MM.1S (cell line): Measurements from ENCODE around the gene INPP4A.

Source experiments
- DNase-seq: peaks from one replicate; pipeline ENCODE4 v3.0.0-alpha.2; 2015
- H2AFZ ChIP-seq: fragments of 300-600 bp; sonication (generic); 2 replicates; pipeline ENCODE4 v1.6.0; 2016; ENCODE audit warnings: antibody characterized with exemption, low read length
- H3F3A ChIP-seq: fragments of 300-600 bp; sonication (generic); 2 replicates; pipeline ENCODE4 v1.6.1; 2016; ENCODE audit warnings: mild to moderate bottlenecking, antibody characterized with exemption, low read length, moderate library complexity, mixed read lengths; ENCODE audit not compliant: insufficient read depth
- H3K27ac ChIP-seq: fragments of 300-600 bp; sonication (generic); 2 replicates; pipeline ENCODE4 v1.5.1; 2016; ENCODE audit warnings: mild to moderate bottlenecking, low read length
- H3K27me3 ChIP-seq: fragments of 300-600 bp; sonication (generic); replicated peaks from 2 replicates; pipeline ENCODE4 v1.6.0; 2016; ENCODE audit warnings: low read length; ENCODE audit not compliant: insufficient read depth
- H3K36me3 ChIP-seq: fragments of 300-600 bp; sonication (generic); replicated peaks from 2 replicates; pipeline ENCODE4 v1.6.1; 2016; ENCODE audit warnings: mild to moderate bottlenecking, low read length, mixed read lengths; ENCODE audit not compliant: insufficient read depth
- H3K4me1 ChIP-seq: fragments of 300-600 bp; sonication (generic); 2 replicates; pipeline ENCODE4 v1.6.1; 2016; ENCODE audit warnings: low read length, mixed read lengths
- H3K4me2 ChIP-seq: fragments of 300-600 bp; sonication (generic); 2 replicates; pipeline ENCODE4 v1.6.0; 2016; ENCODE audit warnings: low read depth, low read length
- H3K4me3 ChIP-seq: fragments of 300-600 bp; sonication (generic); 2 replicates; pipeline ENCODE4 v1.5.1; 2016; ENCODE audit warnings: low read length, mixed read lengths
- H3K79me2 ChIP-seq: fragments of 300-600 bp; sonication (generic); 2 replicates; pipeline ENCODE4 v1.6.1; 2016; ENCODE audit warnings: mixed run types, low read length, mixed read lengths
- H3K9ac ChIP-seq: fragments of 300-600 bp; sonication (generic); 2 replicates; pipeline ENCODE4 v1.6.1; 2016; ENCODE audit warnings: low read length, mixed read lengths
- H3K9me2 ChIP-seq: fragments of 300-600 bp; sonication (generic); replicated peaks from 2 replicates; pipeline ENCODE4 v1.6.1; 2016; ENCODE audit warnings: mild to moderate bottlenecking, low read length, mixed read lengths; ENCODE audit not compliant: insufficient read depth
- H3K9me3 ChIP-seq: fragments of 300-600 bp; sonication (generic); replicated peaks from 2 replicates; pipeline ENCODE4 v1.6.1; 2016; ENCODE audit warnings: mild to moderate bottlenecking, low read length, mixed read lengths; ENCODE audit not compliant: insufficient read depth
- H4K20me1 ChIP-seq: fragments of 300-600 bp; sonication (generic); 2 replicates; pipeline ENCODE4 v1.6.1; 2016; ENCODE audit warnings: mild to moderate bottlenecking, low read length, moderate library complexity, mixed read lengths; ENCODE audit not compliant: insufficient read depth
- EZH2 ChIP-seq: fragments of 300-600 bp; sonication (generic); optimal IDR thresholded peaks from 2 replicates; pipeline ENCODE3; 2017; ENCODE audit warnings: low read depth, mild to moderate bottlenecking, antibody characterized with exemption, low read length, mixed read lengths
- EZH2phosphoT487 ChIP-seq: fragments of 300-600 bp; sonication (generic); IDR thresholded peaks from 2 replicates; pipeline ENCODE4 v1.6.1; 2018; ENCODE audit warnings: antibody characterized with exemption, low read length
- TF ChIP-seq, protein P1 (sequence below): fragments of 300-600 bp; sonication (generic); IDR thresholded peaks from 2 replicates; pipeline ENCODE4 v1.5.1; 2016; ENCODE audit warnings: antibody characterized with exemption, low read length, mixed read lengths

Gene INPP4A

DNA sequence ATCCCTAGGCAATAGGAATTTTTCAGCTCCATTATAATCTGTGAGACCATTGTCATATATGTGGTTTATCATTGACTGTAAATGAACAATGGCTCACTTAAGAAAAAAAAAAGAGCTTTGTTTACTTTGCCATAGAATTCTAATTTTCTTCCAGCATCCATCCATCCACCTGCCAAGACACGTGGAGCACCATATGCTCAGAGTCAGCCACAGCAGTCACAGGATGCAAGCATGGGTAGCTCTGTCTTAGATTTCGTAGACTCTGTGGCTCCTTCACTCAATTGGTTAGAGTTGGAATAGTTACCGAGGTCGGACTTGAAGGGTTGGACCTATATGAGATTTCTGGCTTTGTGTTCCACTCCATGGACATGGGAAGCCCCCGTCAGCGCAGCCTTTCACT lies 88.1 kb downstream of the INPP4A start:
- TF ChIP-seq, protein P1, sequence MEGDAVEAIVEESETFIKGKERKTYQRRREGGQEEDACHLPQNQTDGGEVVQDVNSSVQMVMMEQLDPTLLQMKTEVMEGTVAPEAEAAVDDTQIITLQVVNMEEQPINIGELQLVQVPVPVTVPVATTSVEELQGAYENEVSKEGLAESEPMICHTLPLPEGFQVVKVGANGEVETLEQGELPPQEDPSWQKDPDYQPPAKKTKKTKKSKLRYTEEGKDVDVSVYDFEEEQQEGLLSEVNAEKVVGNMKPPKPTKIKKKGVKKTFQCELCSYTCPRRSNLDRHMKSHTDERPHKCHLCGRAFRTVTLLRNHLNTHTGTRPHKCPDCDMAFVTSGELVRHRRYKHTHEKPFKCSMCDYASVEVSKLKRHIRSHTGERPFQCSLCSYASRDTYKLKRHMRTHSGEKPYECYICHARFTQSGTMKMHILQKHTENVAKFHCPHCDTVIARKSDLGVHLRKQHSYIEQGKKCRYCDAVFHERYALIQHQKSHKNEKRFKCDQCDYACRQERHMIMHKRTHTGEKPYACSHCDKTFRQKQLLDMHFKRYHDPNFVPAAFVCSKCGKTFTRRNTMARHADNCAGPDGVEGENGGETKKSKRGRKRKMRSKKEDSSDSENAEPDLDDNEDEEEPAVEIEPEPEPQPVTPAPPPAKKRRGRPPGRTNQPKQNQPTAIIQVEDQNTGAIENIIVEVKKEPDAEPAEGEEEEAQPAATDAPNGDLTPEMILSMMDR: no peak
- TF ChIP-seq EZH2phosphoT487: no peak
- no peak for TF ChIP-seq EZH2
- Histone ChIP-seq H3K9ac (no peak overlapping the region), H3K4me2 (no peak overlapping the region), H3F3A (peaks cover 2% of the 10 kb centered on the region; the same call in 1 of the 2 replicates), H3K36me3 (peaks cover 3% of the 10 kb centered on the region; the same call in 1 of the 2 replicates), H3K27ac (no peak overlapping the region), H3K27me3 (no peaks in the 10 kb centered on the region), H2AFZ (no peak overlapping the region), H4K20me1 (no peaks in the 10 kb centered on the region), H3K4me3 (no peak overlapping the region), H3K9me3 (no peaks in the 10 kb centered on the region), H3K4me1 (no peaks in the 10 kb centered on the region), H3K9me2 (no peaks in the 10 kb centered on the region), H3K79me2 (peaks cover 33% of the 10 kb centered on the region)
- no peak for DNase-seq

GRCh38 chr2:98533547-98533946 lies 88.9 kb downstream of the INPP4A start:
- TF ChIP-seq, protein P1: no peak
- no peak for TF ChIP-seq EZH2
- no peak for TF ChIP-seq EZH2phosphoT487

GRCh38 chr2:98534761-98535160 lies 90.1 kb downstream of the INPP4A start:
- peaks cover 2% of the 10 kb centered on the region; the same call in 1 of the 2 replicates for H3F3A ChIP-seq
- no peak overlapping the region for H2AFZ ChIP-seq
- H3K9me2 ChIP-seq: no peaks in the 10 kb centered on the region
- no peaks in the 10 kb centered on the region for H4K20me1 ChIP-seq
- TF ChIP-seq, protein P1: no peak
- TF ChIP-seq EZH2: no peak
- no peak for TF ChIP-seq EZH2phosphoT487
- H3K27me3 ChIP-seq: no peaks in the 10 kb centered on the region
- H3K27ac ChIP-seq: no peak overlapping the region; the same call in 1 of the 2 replicates
- H3K4me3 ChIP-seq: no peak overlapping the region
- H3K4me2 ChIP-seq: no peak overlapping the region
- no peak for DNase-seq
- H3K9ac ChIP-seq: no peak overlapping the region
- H3K36me3 ChIP-seq: peaks cover 6% of the 10 kb centered on the region
- no peaks in the 10 kb centered on the region for H3K4me1 ChIP-seq
- peaks cover 33% of the 10 kb centered on the region for H3K79me2 ChIP-seq
- no peaks in the 10 kb centered on the region for H3K9me3 ChIP-seq

More at GRCh38 chr2:98533547-98533946, 88.9 kb downstream of the INPP4A start:
- peaks cover 4% of the 10 kb centered on the region for H3K36me3 ChIP-seq
- no peaks in the 10 kb centered on the region for H3K4me1 ChIP-seq
- H3K4me3 ChIP-seq: no peak overlapping the region
- no peaks in the 10 kb centered on the region for H4K20me1 ChIP-seq
- peaks cover 2% of the 10 kb centered on the region; the same call in 1 of the 2 replicates for H3F3A ChIP-seq
- no peak overlapping the region for H3K4me2 ChIP-seq
- no peak overlapping the region for H2AFZ ChIP-seq
- H3K9me2 ChIP-seq: no peaks in the 10 kb centered on the region
- no peaks in the 10 kb centered on the region for H3K9me3 ChIP-seq
- H3K79me2 ChIP-seq: peaks cover 33% of the 10 kb centered on the region
- H3K27ac ChIP-seq: no peak overlapping the region
- H3K9ac ChIP-seq: no peak overlapping the region
- no peak for DNase-seq
- no peaks in the 10 kb centered on the region for H3K27me3 ChIP-seq
